H1 (cell line): ENCODE measurements around the gene ZNF652. TPM values are rescaled to one million over a fixed set of nuclear protein-coding genes. Genes with fewer than 3 reads are reported as not detected.

ENCODE experiments used
- ASH2L ChIP-seq: fragments of 200-600, 300-600 bp; sonication (generic); IDR thresholded peaks from one replicate; pipeline ENCODE4 v1.7.1; 2017; ENCODE audit warnings: low read length
- ATF3 ChIP-seq: IDR thresholded peaks from 2 replicates; pipeline ENCODE4 v1.6.1; 2011; ENCODE audit warnings: low read depth, mild to moderate bottlenecking, low read length; ENCODE audit not compliant: insufficient read depth
- CHD2 ChIP-seq: IDR thresholded peaks from 2 replicates; pipeline ENCODE4 v1.6.1; 2012; ENCODE audit warnings: low read length, improper control_type of control experiment
- CREB1 ChIP-seq: IDR thresholded peaks from 2 replicates; pipeline ENCODE4 v1.6.1; 2012; ENCODE audit warnings: inconsistent platforms
- FOSL1 ChIP-seq: IDR thresholded peaks from 2 replicates; pipeline ENCODE4 v1.6.1; 2011; ENCODE audit warnings: mild to moderate bottlenecking, low read depth, low read length, moderate library complexity; ENCODE audit not compliant: insufficient read depth
- JUN ChIP-seq: IDR thresholded peaks from 2 replicates; pipeline ENCODE4 v1.6.1; 2011; ENCODE audit warnings: low read depth, mild to moderate bottlenecking, improper control_type of control experiment, low read length
- JUND ChIP-seq: IDR thresholded peaks from 2 replicates; pipeline ENCODE4 v1.6.1; 2011; ENCODE audit warnings: mild to moderate bottlenecking, improper control_type of control experiment, low read length
- KDM4A ChIP-seq: IDR thresholded peaks from one replicate; pipeline ENCODE4 v1.7.1; 2012; ENCODE audit warnings: low read depth, mild to moderate bottlenecking, moderate library complexity, low read length, inconsistent platforms; ENCODE audit not compliant: severe bottlenecking
- PHF8 ChIP-seq: fragments of 200-600 bp; sonication (generic); conservative IDR thresholded peaks from 2 replicates; pipeline ENCODE4 v1.7.1; 2012; ENCODE audit warnings: low read depth, mild to moderate bottlenecking, inconsistent platforms, low read length, moderate library complexity
- RAD21 ChIP-seq, 2 experiments: IDR thresholded peaks in 1 of 2; conservative IDR thresholded peaks in 1 of 2; 2 replicates each; pipeline ENCODE4 v1.6.1; 2011; ENCODE audit warnings: low read depth in 2 of 2, low read length in 2 of 2, improper control_type of control experiment in 1 of 2, inconsistent platforms in 1 of 2, mild to moderate bottlenecking in 1 of 2, moderate library complexity in 1 of 2
- RXRA ChIP-seq: IDR thresholded peaks from 2 replicates; pipeline ENCODE4 v1.6.1; 2011; ENCODE audit warnings: low read depth, mild to moderate bottlenecking, low read length, moderate library complexity; ENCODE audit not compliant: insufficient read depth
- SP4 ChIP-seq: IDR thresholded peaks from 2 replicates; pipeline ENCODE4 v1.6.1; 2012; ENCODE audit warnings: low read length, inconsistent platforms
- polyA plus RNA-seq, 7 experiments: library from polyadenylated mRNA; depleted of rRNA in 3 of 7; stranded (reverse) in 5 of 7; unstranded in 2 of 7; fragments of >200 nt in 5 of 7; fragments of 200-250 nt in 2 of 7; gene quantifications; 1 replicate in 5 of 7; 2 replicates in 1 of 7; 4 replicates in 1 of 7; pipeline versions ENCODE4 v1.2.1 to v1.2.3, GENCODE V29; 2011 to 2013; ENCODE audit warnings: missing spikeins in 2 of 7, mixed read lengths in 2 of 7
- total RNA-seq: library from RNA; stranded (reverse); fragmentation: NEBNext Ultra II Directional; extraction: Animal tissue kit (Norgen Biotek cat#: 25700); gene quantifications from 2 replicates; pipeline ENCODE4 v1.2.1, GENCODE V29; 2021

The ZNF652 gene
- total and polyA plus RNA-seq, 2 of the 8 experiments (the other 6 are each of a cell fraction or from before 2014, with no cell fraction given), result 13.5 to 39.6 TPM

GRCh38 chr17:49407981-49408501 lies 46.0 kb upstream of the ZNF652 start (continued):
- TF ChIP-seq CHD2 (no peak), RXRA (no peak), SP4 (no peak), JUN (no peak), ATF3 (0 out of 2 replicates have a peak, but pooled peaks have one; percentile 43), PHF8 (no peak), ASH2L (no peak), FOSL1 (no peak), CREB1 (no peak), KDM4A (no peak), RAD21 (IDR thresholded peaks at IDR 0.05 in 1 of 2, conservative IDR thresholded peaks at IDR 0.05 in 1 of 2; ENCODE audit: low read depth in 2 of 2, low read length in 2 of 2) (peak; percentile 95 to 98), JUND (no peak)
